SH-SY5Y (cell line): ENCODE results near the gene PLEKHA6.

Experiments used
- GATA2 ChIP-seq: IDR thresholded peaks from 2 replicates; pipeline ENCODE4 v1.6.1; 2011; ENCODE audit warnings: mild to moderate bottlenecking, low read depth, low read length
- GATA3 ChIP-seq: IDR thresholded peaks from 2 replicates; pipeline ENCODE4 v1.6.1; 2011; ENCODE audit warnings: low read depth, mild to moderate bottlenecking, low read length, moderate library complexity

DNA sequence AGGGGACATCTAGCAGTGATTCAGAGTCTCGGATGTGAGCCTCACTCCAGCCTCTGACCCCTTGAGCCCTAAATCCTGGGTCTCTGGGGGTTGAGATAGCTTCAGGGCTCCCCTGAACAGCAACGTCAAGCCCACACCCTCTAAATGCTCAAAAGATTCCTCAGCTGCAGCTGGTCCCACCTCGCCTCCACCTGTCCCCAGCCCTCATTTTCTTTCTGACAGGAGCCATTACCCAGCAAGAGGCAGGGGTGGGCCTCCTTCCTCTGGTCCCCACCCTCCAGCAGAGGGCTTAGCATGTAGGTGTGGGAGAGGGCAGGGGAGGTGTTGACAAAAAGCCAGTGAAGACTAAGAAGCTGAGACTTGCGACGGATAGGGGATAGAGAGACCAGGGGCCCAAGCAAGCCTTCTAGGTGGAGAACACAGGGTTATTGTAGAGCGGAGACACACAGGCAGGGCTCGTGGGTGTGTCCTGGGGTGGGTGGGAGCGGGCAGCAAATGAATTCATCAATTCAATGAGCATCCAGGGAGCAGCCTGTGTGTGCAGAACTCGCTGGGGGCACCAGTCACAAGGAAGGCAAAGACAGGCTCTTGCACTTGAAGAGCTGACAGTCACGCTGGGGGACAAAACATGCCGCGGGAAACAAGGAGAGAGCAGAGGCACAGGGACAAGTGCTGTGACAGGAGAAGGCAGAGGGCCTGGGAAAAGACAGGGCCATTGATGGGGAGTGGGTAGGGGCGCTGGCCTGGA, 97.0 kb downstream of the PLEKHA6 start:
- TF ChIP-seq GATA3 (no peak), GATA2 (no peak)
